CD8-positive, alpha-beta memory T cell (primary cell): Measurements from ENCODE around the gene OR6C68. TPM values are rescaled to one million over a fixed set of nuclear protein-coding genes. Genes with fewer than 3 reads are reported as not detected.
"Not testable (repeated sequence)": the region's sequence is repeated elsewhere in the genome, so short reads cannot be mapped to it uniquely, and the experiment has no call there.

Source experiments
- CTCF ChIA-PET: fragments of 350-600 bp; sonication (Branson Sonifier 250); formaldehyde crosslinking; loops from one replicate; lab custom pipeline; 2021; ENCODE audit warnings: antibody characterized with exemption; lab: Charles Lee
- POLR2A ChIA-PET: fragments of 350-600 bp; sonication (Branson Sonifier 250); formaldehyde crosslinking; loops from one replicate; lab custom pipeline; 2021; ENCODE audit warnings: antibody characterized with exemption; lab: Charles Lee
- DNase-seq, 5 donors: peaks; one replicate each; pipeline versions ENCODE4 v3.0.0 to v3.0.0-alpha.2; 2020 to 2022; ENCODE audit warnings: mixed read lengths in 1 of 5
- H3K27ac ChIP-seq: one replicate; pipeline ENCODE4 v1.7.0; 2013; ENCODE audit warnings: low read depth, mild to moderate bottlenecking, low read length, moderate library complexity
- H3K27me3 ChIP-seq: 2 replicates; pipeline ENCODE4 v1.7.0; 2013; ENCODE audit warnings: low read length, mild to moderate bottlenecking; ENCODE audit not compliant: insufficient read depth, poor library complexity, severe bottlenecking
- H3K36me3 ChIP-seq: 2 replicates; pipeline ENCODE4 v1.7.0; 2013; ENCODE audit warnings: mild to moderate bottlenecking, low read length, moderate library complexity; ENCODE audit not compliant: insufficient read depth
- H3K4me1 ChIP-seq: 2 replicates; pipeline ENCODE4 v1.7.0; 2013; ENCODE audit warnings: mild to moderate bottlenecking, low read length, moderate library complexity; ENCODE audit not compliant: insufficient read depth
- H3K4me3 ChIP-seq: 2 replicates; pipeline ENCODE4 v1.7.0; 2013; ENCODE audit warnings: mild to moderate bottlenecking, low read length
- H3K9me3 ChIP-seq: 2 replicates; pipeline ENCODE4 v1.7.0; 2013; ENCODE audit warnings: mild to moderate bottlenecking, low read length
- H3K27ac Mint-ChIP-seq, 8 donors: one replicate each; pipeline ENCODE4 v1.8.0; 2020 to 2021; ENCODE audit warnings: mixed read lengths in 8 of 8, mild to moderate bottlenecking in 6 of 8, inconsistent platforms in 3 of 8, moderate library complexity in 3 of 8
- H3K27me3 Mint-ChIP-seq, 2 donors: one replicate each; pipeline ENCODE4 v1.8.0; 2020 to 2021; ENCODE audit warnings: mixed read lengths in 2 of 2, mild to moderate bottlenecking in 1 of 2, moderate library complexity in 1 of 2
- H3K36me3 Mint-ChIP-seq, 3 donors: one replicate each; pipeline ENCODE4 v1.8.0; 2020 to 2021; ENCODE audit warnings: mixed read lengths in 3 of 3, inconsistent platforms in 1 of 3, mild to moderate bottlenecking in 1 of 3
- H3K4me1 Mint-ChIP-seq, 3 donors: one replicate each; pipeline ENCODE4 v1.8.0; 2020 to 2021; ENCODE audit warnings: mixed read lengths in 3 of 3, inconsistent platforms in 1 of 3, mild to moderate bottlenecking in 1 of 3
- H3K4me3 Mint-ChIP-seq, 7 donors: one replicate each; pipeline ENCODE4 v1.8.0; 2020 to 2021; ENCODE audit warnings: mixed read lengths in 7 of 7, mild to moderate bottlenecking in 6 of 7, moderate library complexity in 4 of 7, inconsistent platforms in 2 of 7
- H3K9me3 Mint-ChIP-seq, 5 donors: one replicate each; pipeline ENCODE4 v1.8.0; 2020 to 2022; ENCODE audit warnings: mixed read lengths in 5 of 5, mild to moderate bottlenecking in 3 of 5, moderate library complexity in 2 of 5, inconsistent platforms in 1 of 5
- polyA plus RNA-seq: library from polyadenylated mRNA; unstranded; fragments of 300-500 nt; fragmentation: Illumina TruSeq; gene quantifications from one replicate; pipeline ENCODE4 v1.2.3, GENCODE V29; 2021
- total RNA-seq, 2 experiments: library from RNA; stranded (reverse); gene quantifications; one replicate each; pipeline ENCODE4 v1.2.3, GENCODE V29; 2021

Gene OR6C68
- total and polyA plus RNA-seq, 3 experiments from 2014 or later = not detected

DNA sequence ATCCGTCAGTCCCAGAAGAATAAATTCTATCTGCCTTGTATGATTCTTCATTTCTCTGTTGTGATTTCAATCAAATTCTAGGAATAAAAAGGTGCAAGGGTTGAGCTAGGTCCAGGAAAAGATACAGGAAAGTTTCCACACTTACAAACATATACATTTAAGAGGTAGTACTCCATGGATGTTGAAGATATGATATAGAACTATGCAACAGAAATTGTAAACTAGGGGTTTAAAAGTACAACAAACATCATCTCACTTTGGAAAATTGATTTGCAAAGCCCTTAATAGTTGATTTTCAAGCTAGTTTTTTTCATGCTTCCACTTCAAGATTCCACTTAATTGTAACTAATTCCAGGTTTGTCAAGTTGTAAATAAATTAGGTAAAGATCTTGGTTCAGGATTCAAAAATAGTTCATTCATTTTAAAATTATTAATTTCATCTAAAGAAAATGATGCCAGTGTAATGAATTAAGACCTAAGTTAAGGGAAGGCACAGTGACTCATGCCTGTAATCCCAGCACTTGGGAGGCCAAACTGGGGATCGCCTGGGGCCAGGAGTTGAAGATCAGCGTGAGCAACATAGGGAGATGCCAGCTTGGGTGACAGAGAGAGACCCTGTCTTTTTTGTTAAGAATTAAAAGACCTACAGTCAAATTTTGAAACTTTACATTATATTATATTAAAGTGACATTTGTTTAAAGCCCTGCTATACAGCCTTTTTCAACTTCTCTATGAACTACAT lies 21.9 kb upstream of the OR6C68 start, which contains the start of gene OR6C70:
Gene OR6C70, minus strand, starts transcription at position 51 of the 742 bp plus-strand sequence. Its CDS starts 0 bp downstream, at position 51.
- no peak for DNase-seq
- no peak within 1 kb of the TSS for H3K27ac Mint-ChIP-seq
- no peak within 1 kb of the TSS for H3K4me3 ChIP-seq
- H3K4me1 Mint-ChIP-seq = no peaks in the 10 kb centered on the region
- H3K27me3 ChIP-seq = no peaks in the 10 kb centered on the region
- H3K36me3 ChIP-seq = no peaks in the 10 kb centered on the region
- H3K27ac ChIP-seq = no peak within 1 kb of the TSS
- no peak within 1 kb of the TSS for H3K4me3 Mint-ChIP-seq
- ChIA-PET POLR2A (no interaction called here), CTCF (no interaction called here)
- no peaks in the 10 kb centered on the region for H3K36me3 Mint-ChIP-seq
- peaks cover 6 to 33% of the 10 kb centered on the region in 2 donors for H3K27me3 Mint-ChIP-seq
- no peaks in the 10 kb centered on the region for H3K9me3 ChIP-seq
- H3K4me1 ChIP-seq = no peaks in the 10 kb centered on the region
- H3K9me3 Mint-ChIP-seq = peaks cover 0 to 2% (median 0%) of the 10 kb centered on the region in 5 donors

DNA sequence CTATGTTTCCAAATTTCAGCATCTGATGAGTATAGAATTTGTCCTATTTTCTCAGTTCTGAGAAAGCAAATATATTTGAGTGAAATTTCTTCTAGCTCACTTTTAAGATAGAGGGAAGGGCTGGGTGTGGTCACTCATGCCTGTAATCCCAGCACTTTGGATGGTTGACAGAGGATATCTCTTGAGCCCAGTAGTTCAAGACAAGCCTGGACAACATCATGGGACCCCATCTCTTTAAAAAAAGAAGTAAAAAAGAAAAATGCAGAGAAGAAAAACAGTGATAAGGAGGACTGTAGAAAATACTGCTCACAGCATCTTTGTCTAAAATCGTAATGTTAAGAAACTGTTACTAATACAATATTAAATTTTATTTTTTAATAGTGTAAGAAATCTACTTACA lies 19.9 kb upstream of the OR6C68 start:
- H3K27me3 ChIP-seq = no peaks in the 10 kb centered on the region
- Mint-ChIP-seq H3K36me3 (no peaks in the 10 kb centered on the region), H3K9me3 (no peaks in the 10 kb centered on the region), H3K27ac (no peak overlapping the region), H3K27me3 (peaks cover 2 to 25% of the 10 kb centered on the region in 2 donors), H3K4me1 (no peaks in the 10 kb centered on the region), H3K4me3 (no peak overlapping the region)
- CTCF ChIA-PET = no interaction called here
- H3K9me3 ChIP-seq = no peaks in the 10 kb centered on the region
- POLR2A ChIA-PET = no interaction called here
- H3K36me3 ChIP-seq = no peaks in the 10 kb centered on the region
- no peak for DNase-seq
- H3K4me3 ChIP-seq = no peak overlapping the region
- H3K4me1 ChIP-seq = no peaks in the 10 kb centered on the region
- no peak overlapping the region for H3K27ac ChIP-seq

DNA sequence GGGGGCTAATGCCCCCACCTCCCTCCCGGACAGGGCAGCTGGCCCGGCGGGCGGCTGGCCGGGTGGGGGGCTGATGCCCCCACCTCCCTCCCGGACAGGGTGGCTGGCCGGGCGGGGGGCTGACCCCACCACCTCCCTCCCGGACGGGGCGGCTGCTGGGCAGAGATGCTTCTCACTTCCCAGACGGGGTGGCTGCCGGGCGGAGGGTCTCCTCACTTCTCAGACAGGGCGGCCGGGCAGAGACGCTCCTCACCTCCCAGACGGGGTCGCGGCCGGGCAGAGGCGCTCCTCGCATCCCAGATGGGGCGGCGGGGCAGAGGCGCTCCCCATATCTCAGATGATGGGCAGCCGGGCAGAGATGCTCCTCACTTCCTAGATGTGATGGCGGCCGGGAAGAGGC lies 13.0 kb upstream of the OR6C68 start:
- H3K27ac ChIP-seq, H3K4me3 ChIP-seq, H3K27me3 ChIP-seq, H3K36me3 Mint-ChIP-seq, H3K4me1 Mint-ChIP-seq, H3K36me3 ChIP-seq, H3K9me3 Mint-ChIP-seq, H3K9me3 ChIP-seq, H3K27ac Mint-ChIP-seq, CTCF ChIA-PET, H3K4me3 Mint-ChIP-seq, H3K4me1 ChIP-seq, POLR2A ChIA-PET: not testable (repeated sequence)
- DNase-seq = peak in 1 of 5 donors; percentile 43
- peaks cover 7 to 34% of the 10 kb centered on the region in 2 donors for H3K27me3 Mint-ChIP-seq

DNA sequence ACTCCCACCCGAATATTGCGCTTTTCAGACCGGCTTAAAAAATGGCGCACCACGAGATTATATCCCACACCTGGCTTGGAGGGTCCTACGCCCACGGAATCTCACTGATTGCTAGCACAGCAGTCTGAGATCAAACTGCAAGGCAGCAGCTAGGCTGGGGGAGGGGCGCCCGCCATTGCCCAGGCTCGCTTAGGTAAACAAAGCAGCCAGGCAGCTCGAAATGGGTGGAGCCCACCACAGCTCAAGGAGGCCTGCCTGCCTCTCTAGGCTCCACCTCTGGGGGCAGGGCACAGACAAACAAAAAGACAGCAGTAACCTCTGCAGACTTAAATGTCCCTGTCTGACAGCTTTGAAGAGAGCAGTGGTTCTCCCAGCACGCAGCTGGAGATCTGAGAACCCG lies 7.9 kb upstream of the OR6C68 start:
- DNase-seq, CTCF ChIA-PET, H3K27ac Mint-ChIP-seq, H3K27me3 ChIP-seq, H3K36me3 Mint-ChIP-seq, H3K4me1 ChIP-seq, H3K36me3 ChIP-seq, H3K9me3 Mint-ChIP-seq, POLR2A ChIA-PET, H3K4me3 Mint-ChIP-seq, H3K4me3 ChIP-seq, H3K4me1 Mint-ChIP-seq, H3K9me3 ChIP-seq, H3K27ac ChIP-seq: not testable (repeated sequence)
- H3K27me3 Mint-ChIP-seq = peaks cover 8 to 30% of the 10 kb centered on the region in 2 donors

DNA sequence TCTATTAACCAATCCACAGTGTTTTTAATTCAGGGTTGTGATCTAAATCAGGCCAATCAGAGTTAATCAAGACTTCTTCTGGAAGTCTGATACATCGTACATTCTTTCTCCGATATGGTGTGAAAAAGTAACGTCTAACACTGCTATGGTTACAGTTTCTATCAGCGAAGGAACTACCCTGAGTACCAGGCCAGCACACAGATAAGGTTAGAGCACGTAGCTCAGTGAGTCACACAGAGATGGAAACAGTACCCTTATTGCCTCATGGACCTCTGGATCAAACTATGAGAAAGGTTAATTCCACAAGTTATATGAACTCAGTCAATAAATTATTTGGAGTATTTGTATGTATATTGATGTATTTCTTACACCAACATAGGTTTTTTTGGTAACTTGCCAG lies 3.3 kb downstream of the OR6C68 start:
- Histone ChIP-seq H3K4me1 (no peaks in the 10 kb centered on the region), H3K4me3 (no peak overlapping the region), H3K27ac (no peak overlapping the region), H3K9me3 (no peaks in the 10 kb centered on the region), H3K27me3 (no peaks in the 10 kb centered on the region), H3K36me3 (no peaks in the 10 kb centered on the region)
- DNase-seq = no peak
- Mint-ChIP-seq H3K4me1 (peaks cover 0 to 3% (median 1%) of the 10 kb centered on the region in 3 donors), H3K27me3 (peaks cover 2 to 14% of the 10 kb centered on the region in 2 donors), H3K27ac (no peak overlapping the region), H3K36me3 (no peaks in the 10 kb centered on the region), H3K9me3 (no peaks in the 10 kb centered on the region), H3K4me3 (no peak overlapping the region)
- POLR2A ChIA-PET = no interaction called here
- CTCF ChIA-PET = no interaction called here

DNA sequence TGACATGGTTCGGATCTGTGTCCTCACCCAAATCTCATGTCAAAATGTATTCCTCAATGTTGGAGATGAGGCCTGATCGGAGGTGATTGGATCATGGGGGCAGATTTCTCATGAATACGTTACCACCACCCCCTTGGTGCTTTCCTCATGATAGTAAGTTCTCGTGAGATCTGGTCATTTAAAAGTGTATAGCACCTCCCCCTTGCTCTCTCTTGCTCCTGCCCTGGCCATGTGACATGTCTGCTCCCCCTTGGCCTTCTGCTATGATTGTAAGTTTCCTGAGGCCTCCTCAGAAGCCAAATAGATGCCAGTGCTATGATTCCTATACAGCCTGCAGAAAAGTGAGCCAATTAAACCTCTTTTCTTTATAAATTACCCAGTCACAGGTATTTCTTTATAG lies 7.1 kb downstream of the OR6C68 start:
- H3K9me3 ChIP-seq = no peaks in the 10 kb centered on the region
- peaks cover 0 to 3% (median 1%) of the 10 kb centered on the region in 3 donors for H3K4me1 Mint-ChIP-seq
- H3K36me3 Mint-ChIP-seq = no peaks in the 10 kb centered on the region
- H3K27me3 Mint-ChIP-seq = peaks cover 4 to 7% of the 10 kb centered on the region in 2 donors
- H3K4me3 Mint-ChIP-seq = no peak overlapping the region
- DNase-seq = no peak
- no peaks in the 10 kb centered on the region for H3K9me3 Mint-ChIP-seq
- ChIA-PET POLR2A (no interaction called here), CTCF (no interaction called here)
- H3K4me3 ChIP-seq = no peak overlapping the region
- H3K36me3 ChIP-seq = no peaks in the 10 kb centered on the region
- H3K27ac Mint-ChIP-seq = no peak overlapping the region
- no peaks in the 10 kb centered on the region for H3K4me1 ChIP-seq
- H3K27me3 ChIP-seq = no peaks in the 10 kb centered on the region
- H3K27ac ChIP-seq = no peak overlapping the region

DNA sequence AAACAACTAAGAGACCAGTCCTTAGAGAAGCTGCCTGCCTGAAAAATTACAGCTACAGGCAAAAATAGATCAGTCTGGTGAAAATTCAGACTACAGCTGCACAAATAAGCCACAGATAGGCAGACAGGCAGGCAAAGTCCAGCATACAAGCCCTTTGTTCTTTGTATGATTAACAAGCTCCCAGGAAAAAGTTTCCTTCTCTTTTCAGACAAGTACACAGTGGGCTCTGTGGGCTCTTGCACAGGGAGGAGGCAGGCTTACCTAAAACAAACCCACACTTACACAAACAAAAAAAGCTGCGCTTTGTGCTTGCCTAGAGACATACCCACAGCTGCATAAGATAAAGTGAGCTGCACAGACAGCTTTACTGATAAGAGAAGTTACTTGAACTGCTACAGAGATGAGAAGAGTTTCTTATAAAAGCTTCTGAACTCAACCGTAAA lies 7.7 kb downstream of the OR6C68 start:
- H3K4me1 Mint-ChIP-seq = peaks cover 0 to 3% (median 1%) of the 10 kb centered on the region in 3 donors
- no peak overlapping the region for H3K4me3 Mint-ChIP-seq
- ChIA-PET POLR2A (no interaction called here), CTCF (no interaction called here)
- H3K27ac Mint-ChIP-seq = no peak overlapping the region
- peaks cover 4 to 7% of the 10 kb centered on the region in 2 donors for H3K27me3 Mint-ChIP-seq
- no peak for DNase-seq
- Histone ChIP-seq H3K4me3 (no peak overlapping the region), H3K4me1 (no peaks in the 10 kb centered on the region), H3K9me3 (no peaks in the 10 kb centered on the region), H3K27ac (no peak overlapping the region), H3K27me3 (no peaks in the 10 kb centered on the region), H3K36me3 (no peaks in the 10 kb centered on the region)
- H3K9me3 Mint-ChIP-seq = peaks cover 0 to 2% (median 0%) of the 10 kb centered on the region in 5 donors
- H3K36me3 Mint-ChIP-seq = no peaks in the 10 kb centered on the region

DNA sequence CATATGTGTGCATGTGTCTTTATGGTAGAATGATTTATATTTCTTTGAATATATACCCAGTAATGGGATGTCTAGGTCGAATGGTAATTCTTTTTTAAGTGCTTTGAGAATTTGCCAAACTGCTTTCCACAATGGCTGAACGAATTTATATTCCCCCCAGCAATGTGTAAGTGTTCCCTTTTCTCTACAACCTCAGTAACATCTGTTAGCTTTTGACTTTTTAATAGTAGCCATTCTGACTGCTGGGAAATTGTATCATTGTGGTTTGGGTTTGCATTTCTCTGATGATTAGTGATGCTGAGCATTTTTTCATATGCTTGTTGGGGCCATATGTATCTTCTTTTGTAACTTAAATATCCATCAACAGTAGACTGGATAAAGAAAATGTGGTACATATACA lies 9.4 kb downstream of the OR6C68 start:
- CTCF ChIA-PET = no interaction called here
- H3K27me3 ChIP-seq = no peaks in the 10 kb centered on the region
- POLR2A ChIA-PET = no interaction called here
- no peaks in the 10 kb centered on the region for H3K9me3 ChIP-seq
- Mint-ChIP-seq H3K4me1 (peaks cover 0 to 3% (median 1%) of the 10 kb centered on the region in 3 donors), H3K27ac (no peak overlapping the region), H3K4me3 (no peak overlapping the region), H3K9me3 (peaks cover 0 to 8% (median 2%) of the 10 kb centered on the region in 5 donors), H3K27me3 (peaks cover 4 to 8% of the 10 kb centered on the region in 2 donors), H3K36me3 (no peaks in the 10 kb centered on the region)
- DNase-seq = no peak
- H3K4me1 ChIP-seq = no peaks in the 10 kb centered on the region
- no peak overlapping the region for H3K27ac ChIP-seq
- H3K4me3 ChIP-seq = no peak overlapping the region
- H3K36me3 ChIP-seq = no peaks in the 10 kb centered on the region
